Uterus (tissue), 2 donors: ENCODE measurements around the gene GNB5.

Source experiments
- POLR2A ChIP-seq, 2 donors: fragments of 450-650 bp; IDR thresholded peaks; one replicate each; pipeline ENCODE4 v1.6.1; 2016; ENCODE audit warnings: antibody characterized with exemption in 2 of 2, mild to moderate bottlenecking in 1 of 2, moderate library complexity in 1 of 2
- TF ChIP-seq, protein P1 (sequence below), 4 experiments: fragments of 200-600 bp in 2 of 4; fragments of 450-650 bp in 2 of 4; sonication (generic) in 2 of 4; IDR thresholded peaks; one replicate each; pipeline ENCODE4 v1.5.1; 2016 to 2019; ENCODE audit warnings: antibody characterized with exemption in 4 of 4, mild to moderate bottlenecking in 2 of 4, moderate library complexity in 1 of 4

DNA sequence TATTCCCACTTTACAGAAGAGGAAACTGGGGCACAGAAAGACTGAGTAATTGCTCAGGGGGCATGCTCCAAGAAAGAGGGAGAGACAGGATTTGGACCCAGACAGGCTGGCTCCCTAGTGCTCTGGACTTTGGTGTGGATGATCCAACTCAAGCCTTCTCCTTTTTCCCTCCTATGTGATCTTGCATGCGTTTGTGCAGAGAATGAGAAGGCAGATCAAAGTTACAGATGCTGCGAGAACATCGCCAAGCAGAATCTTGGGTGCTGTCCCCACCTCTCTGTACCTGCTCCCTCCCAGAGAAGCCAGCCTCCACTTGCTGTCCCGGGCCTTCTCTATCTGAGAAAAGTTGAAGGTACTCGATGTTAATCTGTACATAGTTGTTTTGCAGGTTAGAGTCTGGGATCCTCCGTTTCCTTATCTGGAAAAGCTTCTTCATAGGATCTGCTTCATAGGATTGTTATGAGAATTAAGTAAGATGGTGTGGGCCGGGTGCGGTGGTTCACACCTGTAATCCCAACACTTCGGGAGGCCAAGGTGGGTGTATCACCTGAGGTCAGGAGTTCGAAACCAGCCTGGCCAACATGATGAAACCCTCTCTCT, 10.2 kb downstream of the GNB5 start:
- TF ChIP-seq, protein P1, sequence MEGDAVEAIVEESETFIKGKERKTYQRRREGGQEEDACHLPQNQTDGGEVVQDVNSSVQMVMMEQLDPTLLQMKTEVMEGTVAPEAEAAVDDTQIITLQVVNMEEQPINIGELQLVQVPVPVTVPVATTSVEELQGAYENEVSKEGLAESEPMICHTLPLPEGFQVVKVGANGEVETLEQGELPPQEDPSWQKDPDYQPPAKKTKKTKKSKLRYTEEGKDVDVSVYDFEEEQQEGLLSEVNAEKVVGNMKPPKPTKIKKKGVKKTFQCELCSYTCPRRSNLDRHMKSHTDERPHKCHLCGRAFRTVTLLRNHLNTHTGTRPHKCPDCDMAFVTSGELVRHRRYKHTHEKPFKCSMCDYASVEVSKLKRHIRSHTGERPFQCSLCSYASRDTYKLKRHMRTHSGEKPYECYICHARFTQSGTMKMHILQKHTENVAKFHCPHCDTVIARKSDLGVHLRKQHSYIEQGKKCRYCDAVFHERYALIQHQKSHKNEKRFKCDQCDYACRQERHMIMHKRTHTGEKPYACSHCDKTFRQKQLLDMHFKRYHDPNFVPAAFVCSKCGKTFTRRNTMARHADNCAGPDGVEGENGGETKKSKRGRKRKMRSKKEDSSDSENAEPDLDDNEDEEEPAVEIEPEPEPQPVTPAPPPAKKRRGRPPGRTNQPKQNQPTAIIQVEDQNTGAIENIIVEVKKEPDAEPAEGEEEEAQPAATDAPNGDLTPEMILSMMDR (IDR thresholded peaks at IDR 0.05), result no peak
- no peak for TF ChIP-seq POLR2A (IDR thresholded peaks at IDR 0.05)
